ENCODE measurements around the gene OPCML. TPM values are rescaled to one million over a fixed set of nuclear protein-coding genes. Genes with fewer than 3 reads are reported as not detected.

The OPCML gene
- total RNA-seq, 4 donors from 2014 or later = 0.16 TPM; not detected in 3

GRCh38 chr11:133207995-133208394, 324.3 kb downstream of the OPCML start:
- no peak overlapping the region for H3K4me3 ChIP-seq (ENCODE audit: low read depth, poor library complexity, severe bottlenecking)
- TF ChIP-seq, protein P1, sequence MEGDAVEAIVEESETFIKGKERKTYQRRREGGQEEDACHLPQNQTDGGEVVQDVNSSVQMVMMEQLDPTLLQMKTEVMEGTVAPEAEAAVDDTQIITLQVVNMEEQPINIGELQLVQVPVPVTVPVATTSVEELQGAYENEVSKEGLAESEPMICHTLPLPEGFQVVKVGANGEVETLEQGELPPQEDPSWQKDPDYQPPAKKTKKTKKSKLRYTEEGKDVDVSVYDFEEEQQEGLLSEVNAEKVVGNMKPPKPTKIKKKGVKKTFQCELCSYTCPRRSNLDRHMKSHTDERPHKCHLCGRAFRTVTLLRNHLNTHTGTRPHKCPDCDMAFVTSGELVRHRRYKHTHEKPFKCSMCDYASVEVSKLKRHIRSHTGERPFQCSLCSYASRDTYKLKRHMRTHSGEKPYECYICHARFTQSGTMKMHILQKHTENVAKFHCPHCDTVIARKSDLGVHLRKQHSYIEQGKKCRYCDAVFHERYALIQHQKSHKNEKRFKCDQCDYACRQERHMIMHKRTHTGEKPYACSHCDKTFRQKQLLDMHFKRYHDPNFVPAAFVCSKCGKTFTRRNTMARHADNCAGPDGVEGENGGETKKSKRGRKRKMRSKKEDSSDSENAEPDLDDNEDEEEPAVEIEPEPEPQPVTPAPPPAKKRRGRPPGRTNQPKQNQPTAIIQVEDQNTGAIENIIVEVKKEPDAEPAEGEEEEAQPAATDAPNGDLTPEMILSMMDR (IDR thresholded peaks at IDR 0.05) = no peak
- TF ChIP-seq POLR2A (IDR thresholded peaks at IDR 0.05) = no peak
- no peak for DNase-seq (ENCODE audit: low spot score in 2 of 2)
- intact Hi-C loops (cut with DNase I; ENCODE audit: low total_unique reads) = no loop called here
- WGBS, 2 donors = 82 to 83% methylated on average over 5 of the region's 5 CpGs

DNA sequence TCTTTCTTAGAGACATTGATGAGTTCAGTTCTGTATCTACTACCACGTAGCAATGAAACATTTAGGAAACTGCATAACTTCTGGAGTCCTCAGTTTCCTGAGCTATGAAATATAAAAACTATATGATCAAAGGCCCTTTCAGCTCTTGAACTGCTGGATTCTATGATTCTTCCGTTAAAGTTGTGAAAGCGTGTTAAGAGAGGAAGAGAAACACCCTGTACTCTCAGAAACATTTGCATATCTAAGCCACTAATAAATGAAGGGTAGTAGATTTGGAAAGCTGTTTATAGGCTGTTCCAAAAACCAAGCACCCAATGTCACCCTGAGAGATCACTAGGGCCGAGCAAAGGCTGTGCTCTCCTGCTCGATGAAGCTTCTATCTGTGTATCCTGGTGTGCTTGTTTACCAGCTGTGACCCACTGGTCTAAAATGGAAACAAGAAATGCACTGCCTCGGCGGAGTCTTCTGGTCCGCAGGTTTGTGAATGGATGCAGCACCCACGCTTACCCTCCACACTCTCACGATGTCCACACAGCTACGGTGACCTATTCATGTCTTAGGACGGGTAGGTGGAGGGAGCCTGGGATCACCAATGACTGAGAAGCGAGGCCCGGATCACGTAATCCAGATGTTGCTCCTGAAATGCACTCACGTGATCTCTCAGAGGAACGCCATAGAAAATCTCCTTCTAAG, 325.8 kb downstream of the OPCML start:
- 81 to 91% methylated on average over 17 of the region's 17 CpGs for WGBS, 2 donors
- DNase-seq (ENCODE audit: low spot score in 2 of 2) = no peak
- intact Hi-C loops (cut with DNase I; ENCODE audit: low total_unique reads) = no loop called here
- TF ChIP-seq, protein P1 (IDR thresholded peaks at IDR 0.05) = no peak
- no peak for TF ChIP-seq POLR2A (IDR thresholded peaks at IDR 0.05)
- H3K4me3 ChIP-seq (ENCODE audit: low read depth, poor library complexity, severe bottlenecking) = no peak overlapping the region

DNA sequence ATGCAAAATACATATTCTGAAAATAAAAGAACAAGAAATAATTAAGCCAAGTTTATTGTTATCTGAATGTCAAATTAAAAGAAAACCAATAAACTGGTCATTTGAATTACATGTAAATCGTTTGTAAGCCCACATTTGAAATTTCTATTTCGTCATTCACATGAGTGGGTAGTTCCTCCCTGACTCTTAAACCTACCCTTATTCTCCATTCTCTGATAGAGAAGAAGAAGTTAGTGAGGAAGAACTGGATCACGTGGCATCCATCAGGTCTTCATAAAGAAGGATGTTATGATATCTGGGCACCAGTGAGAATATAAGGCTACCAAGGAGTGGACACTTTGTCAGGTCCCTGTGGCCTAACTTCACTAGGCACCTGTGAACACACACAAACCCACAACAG, 328.1 kb downstream of the OPCML start:
- TF ChIP-seq, protein P1 (IDR thresholded peaks at IDR 0.05) = no peak
- TF ChIP-seq POLR2A (IDR thresholded peaks at IDR 0.05) = no peak
- no peak overlapping the region for H3K4me3 ChIP-seq (ENCODE audit: low read depth, poor library complexity, severe bottlenecking)
- 70 to 71% methylated on average over 3 of the region's 3 CpGs for WGBS, 2 donors
- intact Hi-C loops (cut with DNase I; ENCODE audit: low total_unique reads) = no loop called here
- no peak for DNase-seq (ENCODE audit: low spot score in 2 of 2)

- 77 to 79% methylated on average over 8 of the region's 8 CpGs for WGBS, 2 donors
- H3K4me3 ChIP-seq (ENCODE audit: low read depth, poor library complexity, severe bottlenecking) = no peak overlapping the region
- TF ChIP-seq POLR2A (IDR thresholded peaks at IDR 0.05) = no peak
- TF ChIP-seq, protein P1 (IDR thresholded peaks at IDR 0.05) = no peak
- no peak for DNase-seq (ENCODE audit: low spot score in 2 of 2)
- intact Hi-C loops (cut with DNase I; ENCODE audit: low total_unique reads) = no loop called here
Measured at GRCh38 chr11:133202816-133203215, 329.5 kb downstream of the OPCML start.

GRCh38 chr11:133198438-133198837, 333.9 kb downstream of the OPCML start:
- DNase-seq (ENCODE audit: low spot score in 2 of 2) = no peak
- intact Hi-C loops (cut with DNase I; ENCODE audit: low total_unique reads) = no loop called here
- no peak overlapping the region for H3K4me3 ChIP-seq (ENCODE audit: low read depth, poor library complexity, severe bottlenecking)
- TF ChIP-seq, protein P1 (IDR thresholded peaks at IDR 0.05) = no peak
- TF ChIP-seq POLR2A (IDR thresholded peaks at IDR 0.05) = no peak
- WGBS, 2 donors = 74 to 91% methylated on average over 5 of the region's 5 CpGs

DNA sequence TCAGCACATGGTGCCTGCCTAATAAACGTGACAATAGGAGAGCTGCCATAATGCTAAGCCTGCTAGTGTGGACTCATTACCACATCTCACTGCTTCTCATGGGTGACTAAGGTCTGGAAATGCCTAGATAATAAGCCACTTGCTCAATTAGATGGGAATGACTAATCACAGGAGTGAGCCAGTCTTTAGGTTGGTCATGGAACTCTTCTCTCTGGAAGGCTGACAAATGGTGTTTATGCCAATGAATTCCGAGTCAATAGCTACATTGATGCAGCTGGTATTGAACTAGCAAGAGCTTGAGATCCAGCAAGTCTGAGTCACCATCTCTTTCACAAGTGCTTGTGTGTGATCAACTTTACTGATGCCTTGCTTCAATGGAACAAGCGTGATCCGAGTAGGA, 334.9 kb downstream of the OPCML start:
- H3K4me3 ChIP-seq (ENCODE audit: low read depth, poor library complexity, severe bottlenecking) = no peak overlapping the region
- TF ChIP-seq POLR2A (IDR thresholded peaks at IDR 0.05) = no peak
- TF ChIP-seq, protein P1 (IDR thresholded peaks at IDR 0.05) = no peak
- whole genome bisulfite sequencing, 2 donors = 57 to 74% methylated on average over 4 of the region's 4 CpGs
- intact Hi-C loops (cut with DNase I; ENCODE audit: low total_unique reads) = no loop called here
- no peak for DNase-seq (ENCODE audit: low spot score in 2 of 2)

Data from lower leg skin (tissue), 4 donors.